GM12892 (cell line): ENCODE results near the gene CTBS. TPM values are rescaled to one million over a fixed set of nuclear protein-coding genes. Genes with fewer than 3 reads are reported as not detected.

Source experiments
- DNase-seq: peaks from one replicate; pipeline ENCODE4 v3.0.0; 2011; ENCODE audit not compliant: insufficient read length
- FAIRE-seq: peaks from 2 replicates; lab custom pipeline; 2011; peaks lifted over from hg19 to GRCh38; lab: Jason Lieb, UNC
- POLR2A ChIP-seq: IDR thresholded peaks from 2 replicates; pipeline ENCODE4 v1.6.1; 2011; ENCODE audit warnings: low read depth, low read length, control low read depth
- POLR2AphosphoS5 ChIP-seq: IDR thresholded peaks from 2 replicates; pipeline ENCODE4 v1.6.1; 2011; ENCODE audit warnings: low read depth, low read length, control low read depth
- TAF1 ChIP-seq: IDR thresholded peaks from 2 replicates; pipeline ENCODE4 v1.6.1; 2011; ENCODE audit warnings: low read depth, mild to moderate bottlenecking, control low read depth, low read length, borderline replicate concordance
- polyA plus RNA-seq: library from polyadenylated mRNA; unstranded; fragments of >200 nt; gene quantifications from one replicate; pipeline ENCODE4 v1.2.1, GENCODE V29; 2012; ENCODE audit warnings: missing spikeins, inconsistent platforms; ENCODE audit not compliant: missing spikeins

Gene CTBS, protein sequence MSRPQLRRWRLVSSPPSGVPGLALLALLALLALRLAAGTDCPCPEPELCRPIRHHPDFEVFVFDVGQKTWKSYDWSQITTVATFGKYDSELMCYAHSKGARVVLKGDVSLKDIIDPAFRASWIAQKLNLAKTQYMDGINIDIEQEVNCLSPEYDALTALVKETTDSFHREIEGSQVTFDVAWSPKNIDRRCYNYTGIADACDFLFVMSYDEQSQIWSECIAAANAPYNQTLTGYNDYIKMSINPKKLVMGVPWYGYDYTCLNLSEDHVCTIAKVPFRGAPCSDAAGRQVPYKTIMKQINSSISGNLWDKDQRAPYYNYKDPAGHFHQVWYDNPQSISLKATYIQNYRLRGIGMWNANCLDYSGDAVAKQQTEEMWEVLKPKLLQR
- 14.9 TPM for polyA plus RNA-seq

DNA sequence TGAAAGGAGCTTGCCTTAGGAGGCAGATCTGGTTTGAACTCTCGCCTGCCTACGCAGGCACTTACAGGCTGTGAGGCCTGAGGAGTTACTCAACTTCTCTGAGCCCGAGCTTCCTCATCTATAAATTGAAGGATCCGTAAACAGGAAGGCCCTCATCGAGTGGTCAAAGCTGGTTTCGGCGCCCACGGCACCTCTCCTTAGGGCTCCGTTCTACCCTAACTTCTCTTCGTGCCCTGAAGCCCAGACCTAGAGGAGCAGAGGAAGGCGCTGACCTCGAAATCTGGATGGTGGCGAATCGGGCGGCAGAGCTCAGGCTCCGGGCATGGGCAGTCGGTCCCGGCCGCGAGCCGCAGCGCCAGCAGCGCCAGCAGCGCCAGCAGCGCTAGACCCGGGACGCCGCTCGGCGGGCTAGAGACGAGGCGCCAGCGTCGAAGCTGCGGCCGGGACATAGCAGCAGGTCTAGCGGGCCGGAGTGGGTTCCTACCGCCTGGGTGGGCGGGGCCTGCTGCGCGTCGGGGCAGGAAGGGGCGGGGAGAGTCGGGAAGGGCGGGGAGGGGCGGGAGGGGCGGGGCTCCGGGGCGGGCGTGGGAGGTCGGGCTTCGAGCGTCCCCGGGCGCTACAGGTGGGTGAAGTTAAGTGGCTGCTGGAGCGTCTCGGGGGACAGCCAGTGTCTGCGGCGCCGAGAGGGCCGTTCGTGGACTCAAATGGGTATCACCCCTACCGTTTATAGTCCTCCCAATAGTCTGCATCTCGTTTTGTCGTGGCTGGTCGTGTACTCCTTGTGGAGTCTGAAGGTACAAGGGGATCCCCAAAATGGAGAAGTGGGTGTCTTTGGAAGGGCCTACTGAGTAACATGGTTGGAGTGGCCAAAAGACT, at the start of gene CTBS:
CTBS (minus strand) TSS at position 474 of the 876 bp plus-strand sequence; CDS start at position 449, 25 bp downstream.
- DNase-seq (peak; percentile 87), FAIRE-seq (peak; percentile 91)
- TF ChIP-seq TAF1 (peak; percentile 69; the same call in 1 of the 2 replicates), POLR2A (peak; percentile 97), POLR2AphosphoS5 (peak; percentile 94)

DNA sequence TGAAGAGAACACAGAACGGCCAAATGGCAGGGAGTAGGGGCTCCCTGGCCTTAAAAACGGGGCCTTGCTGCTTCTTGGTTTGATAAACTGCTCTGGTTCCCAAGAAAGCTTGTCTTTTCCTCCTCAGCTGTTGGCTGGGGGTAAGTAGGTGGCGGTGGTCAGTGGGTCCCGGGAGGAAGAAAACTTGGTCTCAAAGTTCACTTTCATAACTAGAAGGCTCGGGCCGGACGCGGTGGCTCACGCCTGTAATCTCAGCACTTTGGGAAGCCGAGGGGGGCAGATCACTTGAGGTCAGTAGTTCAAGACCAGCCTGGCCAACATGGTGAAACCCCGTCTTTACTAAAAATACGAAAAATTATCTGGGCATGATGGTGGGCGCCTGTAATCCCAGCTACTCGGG, 47.3 kb upstream of the CTBS start:
- TF ChIP-seq TAF1 (no peak), POLR2A (no peak), POLR2AphosphoS5 (no peak)
- no peak for FAIRE-seq
- no peak for DNase-seq

DNA sequence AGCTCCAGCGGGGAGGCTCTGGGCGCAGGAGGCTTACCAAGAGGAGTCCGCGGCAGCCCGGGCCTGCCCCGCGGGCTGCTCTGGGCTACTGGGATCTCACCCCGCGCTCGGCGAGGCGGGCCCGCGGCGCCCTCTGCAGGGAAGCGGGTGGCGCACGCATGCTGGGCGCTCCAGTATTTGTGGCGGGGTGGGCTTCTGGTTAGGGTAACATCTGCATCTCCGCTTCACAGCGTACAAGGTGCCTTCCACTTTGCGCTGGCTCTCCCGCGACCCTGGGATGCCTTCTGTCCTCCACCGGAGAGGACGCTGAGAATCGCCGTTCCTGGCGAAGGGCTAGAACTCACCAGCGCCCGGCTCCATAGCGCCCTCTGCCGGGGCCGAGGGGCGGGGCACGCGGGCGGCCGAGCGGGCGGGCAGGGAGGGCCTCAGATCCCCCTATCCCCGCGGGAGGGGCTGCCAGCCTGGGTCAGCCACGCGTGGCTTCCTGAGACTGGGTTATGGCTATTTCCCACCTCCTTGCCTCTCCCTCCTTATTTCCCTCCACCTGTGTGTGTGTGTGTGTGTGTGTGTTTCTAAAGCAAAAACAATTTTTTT, 46.6 kb upstream of the CTBS start:
- FAIRE-seq (peak; percentile 90), DNase-seq (peak; percentile 74)
- TF ChIP-seq POLR2A: peak; percentile 43; the same call in 1 of the 2 replicates
- TF ChIP-seq TAF1: no peak

DNA sequence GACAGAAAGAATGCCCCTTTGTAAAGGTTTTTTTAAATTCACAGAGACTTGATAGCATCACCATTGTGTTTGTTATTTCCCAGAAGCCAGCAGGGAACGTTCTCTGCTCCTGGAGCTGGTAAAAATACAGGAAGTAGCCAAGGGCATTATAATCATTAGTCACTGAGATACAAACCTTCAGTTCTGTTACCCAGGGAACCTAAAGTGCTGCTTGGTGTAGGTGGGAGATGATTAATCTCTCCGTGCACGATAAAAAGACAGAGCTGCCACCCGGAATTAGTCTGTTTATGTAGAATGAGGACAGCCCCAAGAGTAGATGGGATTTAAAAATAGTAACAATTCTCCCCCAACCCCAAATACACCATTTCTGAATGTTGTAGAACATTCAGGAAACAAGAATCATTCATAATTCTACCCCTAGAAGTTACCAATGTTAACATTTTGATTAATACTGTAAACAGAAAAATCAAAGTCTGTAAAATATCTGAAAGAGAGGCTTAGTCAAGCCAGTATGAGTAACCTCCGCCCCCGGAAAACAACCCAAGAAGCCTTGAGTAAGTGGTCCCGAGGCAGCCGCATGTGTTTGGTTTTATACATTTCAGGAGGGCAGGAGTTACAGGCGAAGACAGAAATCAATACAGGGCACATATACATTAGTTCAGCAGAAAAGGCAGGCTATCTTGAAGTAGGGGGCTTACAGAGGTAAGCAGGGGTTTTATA, 45.3 kb upstream of the CTBS start:
- no peak for FAIRE-seq
- TF ChIP-seq TAF1: no peak
- no peak for TF ChIP-seq POLR2AphosphoS5
- TF ChIP-seq POLR2A: no peak
- no peak for DNase-seq

DNA sequence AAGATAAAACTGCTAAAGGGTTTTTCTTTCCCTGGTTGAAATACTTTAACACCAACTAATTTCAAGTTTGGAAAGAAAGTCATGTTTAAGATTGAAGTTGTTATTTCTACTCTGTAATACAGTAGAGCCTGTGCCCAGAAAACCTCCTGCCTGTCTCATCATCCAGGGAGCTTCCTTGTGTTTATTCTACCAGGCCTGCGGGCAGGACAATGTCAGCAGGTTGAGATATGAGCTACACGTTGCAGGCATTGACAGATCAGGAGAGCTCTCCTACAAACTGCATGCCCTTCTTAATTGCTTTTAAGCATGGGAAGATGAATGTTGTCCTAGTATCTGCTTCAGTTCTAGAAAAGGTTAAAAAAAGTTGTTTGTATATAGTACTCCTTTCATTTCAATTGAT, 43.1 kb upstream of the CTBS start:
- no peak for TF ChIP-seq TAF1
- TF ChIP-seq POLR2A: no peak
- no peak for TF ChIP-seq POLR2AphosphoS5
- FAIRE-seq: no peak
- DNase-seq: no peak

DNA sequence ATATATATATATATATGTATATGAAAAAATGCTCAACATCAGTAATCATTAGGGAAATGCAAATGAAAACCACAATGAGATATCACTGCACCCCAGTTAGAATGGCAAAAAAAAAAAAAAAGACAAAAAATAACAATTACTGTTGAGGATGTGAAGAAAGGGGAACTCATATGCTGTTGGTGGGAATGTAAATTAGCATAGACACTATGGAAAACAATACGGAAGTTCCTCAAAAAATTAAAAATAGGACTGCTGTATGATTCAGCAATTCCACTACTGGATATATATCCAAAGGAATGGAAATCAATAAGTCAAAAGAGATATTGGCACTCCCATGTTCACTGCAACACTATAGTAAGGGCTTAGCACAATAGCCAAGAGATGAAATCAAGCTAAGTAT, 41.5 kb upstream of the CTBS start:
- no peak for DNase-seq
- no peak for FAIRE-seq
- TF ChIP-seq POLR2A (no peak), TAF1 (no peak)

DNA sequence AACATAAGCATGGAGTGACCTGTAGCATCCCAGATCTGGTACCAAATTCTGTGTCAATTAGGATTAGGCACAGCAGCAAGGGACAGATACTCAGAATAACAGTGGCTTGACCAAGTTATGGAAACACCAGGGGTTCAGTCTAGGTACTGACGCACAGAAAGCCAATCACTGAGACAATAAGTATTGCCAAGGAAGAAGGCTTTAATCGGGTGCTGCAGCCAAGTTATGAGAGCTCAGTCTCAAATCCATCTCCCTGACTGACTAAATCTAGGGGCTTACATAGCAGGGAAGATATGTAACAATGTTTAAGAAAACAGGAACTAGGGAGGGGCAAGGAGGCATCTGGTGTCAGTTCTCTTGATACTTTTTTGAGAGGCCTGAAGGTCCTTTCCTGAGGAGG, 39.6 kb upstream of the CTBS start:
- FAIRE-seq (peak; percentile 65), DNase-seq (no peak)
- TF ChIP-seq POLR2AphosphoS5 (no peak), TAF1 (no peak), POLR2A (no peak)

DNA sequence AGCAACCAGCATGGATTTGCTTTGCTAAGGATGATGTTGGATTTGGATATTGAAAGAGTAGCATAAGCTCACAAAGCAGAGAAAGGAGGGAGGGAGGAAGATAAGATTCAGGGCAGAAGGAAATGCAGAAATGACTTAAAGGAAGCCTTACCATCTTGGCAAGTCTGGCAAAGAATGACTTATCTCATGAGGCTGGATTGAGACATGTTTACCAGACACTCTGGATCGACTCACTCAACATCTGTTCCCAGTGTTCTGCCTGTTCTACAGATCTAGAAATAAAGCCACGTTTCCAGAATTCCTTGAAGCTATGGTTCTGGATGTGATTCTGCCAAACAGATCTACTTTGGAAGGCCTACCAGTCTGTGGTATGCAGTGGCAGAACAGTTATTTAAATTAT, 38.8 kb upstream of the CTBS start:
- no peak for DNase-seq
- no peak for FAIRE-seq
- TF ChIP-seq TAF1 (no peak), POLR2AphosphoS5 (no peak), POLR2A (no peak)

DNA sequence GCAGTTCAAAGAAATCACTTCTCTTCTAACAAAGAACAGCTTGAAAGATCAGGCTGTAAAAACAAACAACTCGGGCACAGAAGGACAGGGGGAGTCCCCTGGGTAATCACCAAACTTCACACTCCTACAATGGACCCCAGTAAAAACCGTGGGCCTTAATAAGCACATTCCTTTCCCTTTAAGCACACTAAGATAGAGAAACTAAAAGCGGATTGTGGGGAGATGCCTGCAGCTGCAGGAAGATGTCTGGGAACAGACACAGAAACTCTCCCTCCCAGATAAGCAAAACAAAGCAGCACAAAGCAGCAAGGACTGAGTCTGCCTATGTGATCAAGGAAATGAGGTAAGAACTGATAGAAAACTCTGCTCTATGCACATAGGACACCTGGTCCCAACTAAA, 37.6 kb upstream of the CTBS start:
- TF ChIP-seq POLR2AphosphoS5 (no peak), POLR2A (no peak), TAF1 (no peak)
- DNase-seq (no peak), FAIRE-seq (no peak)

DNA sequence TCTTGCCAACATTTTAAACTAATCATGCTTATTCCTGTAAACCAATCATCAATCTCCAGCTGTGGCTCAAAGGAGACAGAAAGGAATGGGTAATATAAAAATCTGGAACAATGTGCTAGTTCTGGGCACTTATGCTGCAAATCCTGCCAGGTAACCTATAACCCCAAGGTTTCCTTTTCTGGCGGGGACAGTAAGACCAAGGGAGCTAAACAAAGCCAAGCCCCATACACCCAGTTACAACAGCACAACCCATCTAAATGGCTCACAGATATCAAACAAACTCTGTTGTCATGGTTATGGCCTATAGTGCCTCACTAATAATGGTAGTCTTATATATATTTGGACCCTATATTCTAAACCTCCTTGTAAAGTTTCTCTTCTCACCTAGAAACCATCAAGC, 36.9 kb upstream of the CTBS start:
- TF ChIP-seq POLR2A: no peak
- TF ChIP-seq POLR2AphosphoS5: no peak
- no peak for TF ChIP-seq TAF1
- DNase-seq: no peak
- no peak for FAIRE-seq

DNA sequence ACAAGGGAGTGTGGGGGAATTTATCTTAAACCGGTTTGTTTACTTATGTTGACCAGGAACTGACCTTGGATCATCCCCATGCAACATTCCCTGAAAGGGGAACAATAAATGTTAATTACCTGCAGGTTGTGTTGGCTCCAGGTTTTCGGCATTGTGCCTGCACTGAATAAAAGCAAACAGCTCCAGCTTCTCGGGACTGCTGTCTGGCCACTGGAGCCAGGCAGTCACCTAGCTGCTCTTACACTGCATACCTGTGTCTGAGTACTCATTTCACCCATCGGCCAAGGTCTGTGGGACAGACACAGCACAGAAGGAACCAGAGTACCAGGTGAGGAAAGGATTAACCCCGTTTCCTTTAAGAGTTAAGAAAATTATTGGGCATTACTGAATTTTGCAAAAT, 32.7 kb upstream of the CTBS start:
- DNase-seq (no peak), FAIRE-seq (no peak)
- TF ChIP-seq POLR2A (no peak), POLR2AphosphoS5 (no peak), TAF1 (no peak)

DNA sequence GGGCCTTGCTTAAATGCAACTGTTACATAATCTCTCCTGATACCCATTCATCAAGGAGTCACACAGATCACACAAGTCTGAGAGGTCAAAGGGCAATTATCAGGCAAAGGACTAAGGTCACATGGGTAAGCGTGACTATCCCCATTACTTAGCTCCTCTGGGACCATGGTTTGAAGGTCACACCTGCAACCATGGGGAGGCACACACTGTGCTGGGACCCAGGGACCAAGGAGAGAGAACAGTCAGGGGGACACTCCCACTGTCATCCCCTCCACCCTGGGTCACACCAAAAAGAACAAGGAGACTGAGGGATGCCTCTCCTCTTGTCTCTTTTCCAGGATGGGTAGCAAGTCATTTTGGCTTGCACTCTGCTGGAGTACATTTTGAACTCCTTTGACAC, 30.9 kb upstream of the CTBS start:
- DNase-seq: no peak
- FAIRE-seq: no peak
- TF ChIP-seq POLR2A: no peak
- TF ChIP-seq POLR2AphosphoS5: no peak
- no peak for TF ChIP-seq TAF1
